Purkinje cell (primary cell): ENCODE data around the gene MAP2K4. TPM values are rescaled to one million over a fixed set of nuclear protein-coding genes. Genes with fewer than 3 reads are reported as not detected.

Source experiments
- polyA plus RNA-seq: library from polyadenylated mRNA; unstranded; fragments of >200 nt; fragmentation: Nextera tagmentation; gene quantifications from 2 replicates; pipeline ENCODE4 v1.2.1, GENCODE V29; 2014

The MAP2K4 gene
- 63.7 and 66.4 TPM in 2 replicates for polyA plus RNA-seq

DNA sequence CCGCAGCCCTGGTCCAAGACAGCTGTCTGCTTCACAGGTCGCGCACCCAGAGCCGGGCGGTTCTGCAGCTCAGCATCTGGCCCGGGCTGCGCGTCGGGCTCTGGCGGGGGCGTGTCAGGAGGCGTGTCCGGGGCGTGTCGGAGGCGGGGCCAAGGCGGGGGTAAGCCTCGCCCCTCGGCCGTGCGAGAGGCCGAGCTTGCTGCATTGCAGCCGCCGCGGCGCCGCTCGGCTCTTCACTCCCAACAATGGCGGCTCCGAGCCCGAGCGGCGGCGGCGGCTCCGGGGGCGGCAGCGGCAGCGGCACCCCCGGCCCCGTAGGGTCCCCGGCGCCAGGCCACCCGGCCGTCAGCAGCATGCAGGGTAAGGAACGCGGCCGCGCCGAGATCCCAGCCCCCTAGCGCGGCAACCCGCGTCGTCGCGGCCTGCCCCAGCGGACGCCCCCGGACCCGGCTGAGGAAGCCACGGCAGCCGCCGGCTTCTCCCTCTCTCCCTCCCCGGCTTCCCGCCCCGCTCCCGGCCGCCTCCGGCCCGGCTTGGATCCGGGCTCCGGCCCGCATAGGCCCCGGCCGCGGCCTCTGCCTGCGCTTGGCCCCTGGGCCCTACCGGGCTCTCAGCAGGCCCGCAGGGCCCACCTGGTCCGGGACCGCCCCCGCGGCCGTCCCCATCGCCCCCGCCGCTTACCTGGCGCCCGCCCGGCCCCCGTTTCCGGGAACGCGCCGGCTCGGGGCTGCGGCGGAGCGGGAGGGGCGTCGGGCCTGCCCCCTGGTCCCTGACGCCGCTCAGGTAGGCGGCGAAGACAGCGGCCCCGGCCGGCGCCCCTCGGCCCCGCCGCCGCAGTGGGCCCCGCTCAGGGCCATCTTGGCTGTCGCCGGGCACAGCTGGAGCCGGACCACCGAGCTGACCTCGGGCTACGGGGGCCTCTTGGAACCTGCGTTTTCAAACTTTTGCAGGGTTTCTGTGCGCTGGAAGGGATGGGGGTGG is at the start of gene MAP2K4:
Gene MAP2K4 (plus strand): TSS at position 236 of the 981 bp plus-strand sequence. CDS start 10 bp downstream, at position 246.

DNA sequence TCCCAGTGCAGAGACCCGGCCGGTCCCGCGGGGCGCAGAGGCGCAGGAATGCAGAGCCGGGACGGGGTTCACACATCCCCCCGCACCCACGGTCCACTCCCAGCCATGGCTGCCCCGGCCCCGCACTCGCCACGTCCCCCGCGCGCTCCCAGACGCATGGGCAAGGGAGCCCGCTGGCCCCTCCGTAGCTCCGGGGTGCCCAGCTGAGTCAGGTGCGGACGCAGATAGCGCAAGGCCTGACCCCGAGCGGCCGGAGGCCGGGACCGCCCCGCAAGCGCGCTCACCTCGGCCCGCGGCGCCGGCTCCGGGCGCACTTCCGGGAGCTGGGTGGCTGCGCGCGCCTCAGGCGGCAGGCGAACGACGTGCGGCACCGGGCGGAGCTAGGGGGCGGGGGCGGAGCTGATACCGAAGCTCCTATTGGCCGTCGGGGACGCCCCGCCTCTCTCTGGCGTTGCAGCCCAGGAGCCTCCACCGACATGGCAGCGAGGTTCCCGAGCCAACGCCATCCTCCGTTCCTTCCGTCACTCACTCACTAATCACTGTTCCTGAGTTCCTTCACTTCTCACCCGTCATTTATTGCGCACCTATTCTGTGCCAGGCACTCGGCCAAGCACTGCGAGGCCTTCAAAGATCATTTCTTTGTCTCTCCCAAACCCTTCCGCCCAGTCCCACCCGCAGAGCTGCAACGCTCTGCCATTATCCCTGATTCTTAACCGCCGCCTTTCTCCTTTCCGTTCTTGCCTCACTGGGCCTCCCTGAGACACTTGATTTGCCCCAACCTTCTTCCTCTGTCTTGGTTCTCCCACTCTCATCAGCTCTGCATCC is 23.3 kb upstream of the MAP2K4 start, which contains the start of gene ZNF18:
Gene ZNF18 (minus strand): TSS at position 329 of the 825 bp plus-strand sequence. CDS start 4,646 bp downstream, outside the sequence.

Other genes with a start within 250 kb of the MAP2K4 start
- 1.0 and 1.7 TPM in 2 replicates for gene ZNF18, start 23.4 kb upstream of the MAP2K4 start, polyA plus RNA-seq